ENCODE measurements around the gene WSCD2.

WSCD2 gene

DNA sequence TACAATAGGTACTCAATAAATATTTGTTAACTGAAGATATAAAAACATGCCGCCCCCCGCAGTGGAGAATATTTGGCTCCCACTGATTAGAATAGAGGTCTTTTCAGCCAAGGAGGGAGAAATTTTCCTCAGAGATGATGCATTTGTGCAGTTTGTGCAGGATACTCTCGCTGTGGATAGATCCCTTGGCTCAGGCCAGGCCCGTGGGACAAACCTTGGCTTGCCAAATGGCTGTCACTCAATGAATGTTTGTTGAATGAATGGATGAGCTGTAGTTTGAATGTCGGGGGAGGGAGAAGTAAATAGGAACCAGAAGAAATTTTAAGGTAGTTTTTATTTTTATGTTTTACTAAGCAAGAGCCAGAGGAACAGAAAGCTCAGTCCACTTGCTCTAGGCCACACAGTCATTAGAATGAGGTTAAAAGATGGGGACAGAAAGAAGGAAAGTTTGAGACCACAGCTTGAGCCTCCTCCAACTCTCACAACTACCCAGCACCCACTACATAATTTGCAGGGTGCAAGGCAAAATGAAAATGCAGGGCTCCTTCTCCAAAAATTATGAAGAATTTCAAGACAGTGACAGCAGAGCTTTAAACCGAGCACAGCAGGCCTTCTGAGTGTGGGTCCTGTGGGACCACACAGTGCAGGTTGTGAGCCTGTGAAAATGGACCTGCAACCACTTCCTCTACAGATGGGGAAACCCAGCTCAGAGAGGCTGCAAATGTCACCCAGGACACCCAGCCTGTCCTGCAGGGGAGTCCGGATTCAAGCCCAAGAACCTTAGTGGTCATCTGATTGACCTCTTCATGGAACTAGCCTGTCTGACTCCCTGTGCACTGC, 51.4 kb downstream of the WSCD2 start:
- no peaks in the 10 kb centered on the region for H3K36me3 ChIP-seq (ENCODE audit: low read depth)

DNA sequence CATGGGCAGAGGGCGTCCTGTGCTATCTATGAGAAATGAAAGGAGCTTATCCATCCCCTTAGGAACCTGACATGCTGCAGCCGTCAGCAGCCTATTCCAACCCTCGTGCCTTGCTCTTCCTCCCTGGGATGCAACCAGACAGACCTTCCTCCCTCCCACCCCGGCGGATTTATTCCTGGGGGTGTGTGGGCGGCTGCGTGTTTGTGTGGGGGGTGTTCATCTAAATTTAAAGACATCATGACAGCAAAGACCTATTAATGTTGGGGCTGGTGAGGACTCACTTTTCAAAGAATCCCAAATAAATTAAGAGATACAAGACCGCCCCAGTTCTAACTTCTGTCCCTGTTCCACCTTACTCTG, 52.0 kb downstream of the WSCD2 start:
- Histone ChIP-seq H3K27ac (ENCODE audit: poor library complexity, severe bottlenecking) (no peak overlapping the region), H3K4me3 (ENCODE audit: severe bottlenecking) (no peak overlapping the region), H3K36me3 (ENCODE audit: low read depth) (no peaks in the 10 kb centered on the region), H3K4me1 (ENCODE audit: insufficient read depth, poor library complexity, severe bottlenecking) (no peaks in the 10 kb centered on the region), H3K27me3 (ENCODE audit: insufficient read depth, poor library complexity, severe bottlenecking) (peaks cover 4% of the 10 kb centered on the region), H3K9me3 (ENCODE audit: severe bottlenecking) (no peaks in the 10 kb centered on the region)
- DNase-seq (ENCODE audit: low spot score) = no peak
- ATAC-seq (ENCODE audit: low read depth) = no peak
- TF ChIP-seq, protein P1, sequence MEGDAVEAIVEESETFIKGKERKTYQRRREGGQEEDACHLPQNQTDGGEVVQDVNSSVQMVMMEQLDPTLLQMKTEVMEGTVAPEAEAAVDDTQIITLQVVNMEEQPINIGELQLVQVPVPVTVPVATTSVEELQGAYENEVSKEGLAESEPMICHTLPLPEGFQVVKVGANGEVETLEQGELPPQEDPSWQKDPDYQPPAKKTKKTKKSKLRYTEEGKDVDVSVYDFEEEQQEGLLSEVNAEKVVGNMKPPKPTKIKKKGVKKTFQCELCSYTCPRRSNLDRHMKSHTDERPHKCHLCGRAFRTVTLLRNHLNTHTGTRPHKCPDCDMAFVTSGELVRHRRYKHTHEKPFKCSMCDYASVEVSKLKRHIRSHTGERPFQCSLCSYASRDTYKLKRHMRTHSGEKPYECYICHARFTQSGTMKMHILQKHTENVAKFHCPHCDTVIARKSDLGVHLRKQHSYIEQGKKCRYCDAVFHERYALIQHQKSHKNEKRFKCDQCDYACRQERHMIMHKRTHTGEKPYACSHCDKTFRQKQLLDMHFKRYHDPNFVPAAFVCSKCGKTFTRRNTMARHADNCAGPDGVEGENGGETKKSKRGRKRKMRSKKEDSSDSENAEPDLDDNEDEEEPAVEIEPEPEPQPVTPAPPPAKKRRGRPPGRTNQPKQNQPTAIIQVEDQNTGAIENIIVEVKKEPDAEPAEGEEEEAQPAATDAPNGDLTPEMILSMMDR (IDR thresholded peaks at IDR 0.05; ENCODE audit: poor library complexity, severe bottlenecking) = no peak

More for the DNA sequence above, 51.4 kb downstream of the WSCD2 start:
- Histone ChIP-seq H3K27me3 (ENCODE audit: insufficient read depth, poor library complexity, severe bottlenecking) (peaks cover 4% of the 10 kb centered on the region), H3K4me3 (ENCODE audit: severe bottlenecking) (no peak overlapping the region), H3K9me3 (ENCODE audit: severe bottlenecking) (no peaks in the 10 kb centered on the region), H3K4me1 (ENCODE audit: insufficient read depth, poor library complexity, severe bottlenecking) (no peaks in the 10 kb centered on the region), H3K27ac (ENCODE audit: poor library complexity, severe bottlenecking) (no peak overlapping the region)
- DNase-seq (ENCODE audit: low spot score) = no peak
- no peak for ATAC-seq (ENCODE audit: low read depth)
- TF ChIP-seq, protein P1 (IDR thresholded peaks at IDR 0.05; ENCODE audit: poor library complexity, severe bottlenecking) = no peak

DNA sequence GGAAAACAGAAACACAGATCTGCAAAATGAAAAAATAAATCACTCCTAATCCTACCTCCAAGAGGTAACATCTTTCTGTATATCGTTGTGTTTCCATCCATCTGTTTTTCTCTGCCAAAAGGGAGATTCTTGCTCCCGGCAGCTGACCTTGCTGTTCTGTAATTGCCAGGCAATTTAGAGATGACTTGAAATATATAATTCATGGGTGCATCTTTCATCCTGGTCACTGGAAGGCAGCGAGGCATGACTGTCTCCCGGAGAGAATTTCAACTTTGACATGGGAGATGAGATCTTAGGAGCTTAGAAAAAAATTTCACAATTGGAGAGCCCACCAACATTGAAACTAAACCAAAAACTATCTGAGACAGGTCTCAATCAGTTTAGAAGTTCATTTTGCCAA, 53.0 kb downstream of the WSCD2 start:
- Histone ChIP-seq H3K4me3 (ENCODE audit: severe bottlenecking) (no peak overlapping the region), H3K36me3 (ENCODE audit: low read depth) (no peaks in the 10 kb centered on the region), H3K27ac (ENCODE audit: poor library complexity, severe bottlenecking) (no peak overlapping the region), H3K27me3 (ENCODE audit: insufficient read depth, poor library complexity, severe bottlenecking) (peaks cover 4% of the 10 kb centered on the region), H3K4me1 (ENCODE audit: insufficient read depth, poor library complexity, severe bottlenecking) (no peaks in the 10 kb centered on the region), H3K9me3 (ENCODE audit: severe bottlenecking) (no peaks in the 10 kb centered on the region)
- no peak for ATAC-seq (ENCODE audit: low read depth)
- TF ChIP-seq, protein P1 (IDR thresholded peaks at IDR 0.05; ENCODE audit: poor library complexity, severe bottlenecking) = no peak
- no peak for DNase-seq (ENCODE audit: low spot score)

DNA sequence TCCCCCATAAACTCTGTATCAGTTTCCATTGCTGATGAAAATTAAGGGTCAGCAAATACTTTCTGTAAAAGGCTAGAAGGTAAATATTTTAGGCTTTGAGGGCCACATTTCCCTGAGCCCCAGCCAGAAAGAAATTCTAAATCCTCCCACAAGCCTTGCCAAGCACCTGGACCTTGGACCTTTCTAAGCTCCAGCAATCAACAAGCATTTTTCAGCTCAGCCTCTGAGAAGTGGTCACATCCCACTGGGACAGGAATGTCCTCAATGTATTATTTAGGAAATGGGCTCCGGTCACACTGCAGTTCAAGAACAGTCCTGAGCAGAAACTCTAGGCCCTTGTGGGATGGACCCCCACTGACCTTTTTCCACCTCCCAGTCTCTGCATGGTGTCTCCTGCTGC, 55.9 kb downstream of the WSCD2 start:
- no peak for DNase-seq (ENCODE audit: low spot score)
- Histone ChIP-seq H3K4me1 (ENCODE audit: insufficient read depth, poor library complexity, severe bottlenecking) (no peaks in the 10 kb centered on the region), H3K9me3 (ENCODE audit: severe bottlenecking) (no peaks in the 10 kb centered on the region), H3K36me3 (ENCODE audit: low read depth) (no peaks in the 10 kb centered on the region), H3K27me3 (ENCODE audit: insufficient read depth, poor library complexity, severe bottlenecking) (peaks cover 4% of the 10 kb centered on the region), H3K4me3 (ENCODE audit: severe bottlenecking) (no peak overlapping the region), H3K27ac (ENCODE audit: poor library complexity, severe bottlenecking) (no peak overlapping the region)
- no peak for ATAC-seq (ENCODE audit: low read depth)
- TF ChIP-seq, protein P1 (IDR thresholded peaks at IDR 0.05; ENCODE audit: poor library complexity, severe bottlenecking) = no peak

DNA sequence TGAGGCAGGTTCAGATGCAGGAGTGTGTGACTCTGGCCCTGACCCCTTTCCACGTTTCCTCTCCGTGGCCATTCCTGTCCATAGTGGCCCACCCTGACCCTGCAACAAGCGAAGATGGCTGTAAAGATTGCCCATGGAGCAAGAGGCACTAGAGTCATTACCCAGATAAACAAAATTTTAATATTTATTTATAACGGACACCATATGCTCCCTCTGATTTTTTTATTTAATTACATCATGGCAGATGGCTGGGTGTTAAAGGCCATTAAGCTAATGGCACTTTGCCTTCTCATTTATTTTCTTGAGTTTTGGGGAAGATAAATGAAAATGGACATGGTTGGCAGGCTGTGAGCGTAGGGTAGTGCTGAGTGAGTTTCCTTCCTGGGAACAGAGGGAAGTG, 58.7 kb downstream of the WSCD2 start:
- Histone ChIP-seq H3K4me3 (ENCODE audit: severe bottlenecking) (no peak overlapping the region), H3K4me1 (ENCODE audit: insufficient read depth, poor library complexity, severe bottlenecking) (no peaks in the 10 kb centered on the region), H3K27ac (ENCODE audit: poor library complexity, severe bottlenecking) (no peak overlapping the region), H3K27me3 (ENCODE audit: insufficient read depth, poor library complexity, severe bottlenecking) (no peaks in the 10 kb centered on the region), H3K36me3 (ENCODE audit: low read depth) (no peaks in the 10 kb centered on the region), H3K9me3 (ENCODE audit: severe bottlenecking) (no peaks in the 10 kb centered on the region)
- TF ChIP-seq, protein P1 (IDR thresholded peaks at IDR 0.05; ENCODE audit: poor library complexity, severe bottlenecking) = no peak
- ATAC-seq (ENCODE audit: low read depth) (no peak), DNase-seq (ENCODE audit: low spot score) (no peak)

All from RWPE2 (cell line).